Choroid plexus epithelial cell (primary cell): Measurements from ENCODE around the gene NTNG1.

Experiments
- DNase-seq: peaks from one replicate; pipeline ENCODE4 v3.0.0-alpha.2; 2010; ENCODE audit warnings: low read depth
- H3K4me3 ChIP-seq: 2 replicates; pipeline ENCODE4 v1.5.1; 2011; ENCODE audit warnings: low read depth, mild to moderate bottlenecking, control low read depth, low read length, moderate library complexity
- CTCF ChIP-seq: conservative IDR thresholded peaks from 2 replicates; pipeline ENCODE4 v1.5.1; 2011; ENCODE audit warnings: low read depth, mild to moderate bottlenecking, control low read depth, inconsistent platforms, low read length, moderate library complexity

NTNG1 gene

GRCh38 chr1:107344836-107345235, 204.0 kb downstream of the NTNG1 start:
- no peak for TF ChIP-seq CTCF
- DNase-seq, result no peak

DNA sequence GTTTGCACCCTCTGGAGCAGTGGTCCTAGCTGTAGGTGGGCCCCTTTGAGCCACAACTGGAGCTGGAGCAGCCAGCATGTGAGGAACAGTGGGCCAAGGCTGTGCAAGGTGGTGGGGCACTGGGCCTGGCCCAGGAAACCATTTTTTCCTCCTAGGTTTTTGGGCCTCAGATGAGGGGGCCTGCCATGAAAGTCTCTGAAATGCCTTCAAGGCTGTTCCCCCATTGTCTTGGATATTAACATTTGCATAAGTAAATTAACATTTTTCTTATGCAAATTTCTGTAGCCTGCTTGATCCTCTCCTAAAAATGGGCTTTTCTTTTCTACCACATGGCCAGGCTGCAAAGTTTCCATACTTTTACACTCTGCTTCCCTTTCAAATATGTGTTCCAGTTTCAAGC, 212.0 kb downstream of the NTNG1 start:
- no peak for DNase-seq
- H3K4me3 ChIP-seq, result no peak overlapping the region
- no peak for TF ChIP-seq CTCF

More at GRCh38 chr1:107344836-107345235, 204.0 kb downstream of the NTNG1 start:
- H3K4me3 ChIP-seq, result no peak overlapping the region

DNA sequence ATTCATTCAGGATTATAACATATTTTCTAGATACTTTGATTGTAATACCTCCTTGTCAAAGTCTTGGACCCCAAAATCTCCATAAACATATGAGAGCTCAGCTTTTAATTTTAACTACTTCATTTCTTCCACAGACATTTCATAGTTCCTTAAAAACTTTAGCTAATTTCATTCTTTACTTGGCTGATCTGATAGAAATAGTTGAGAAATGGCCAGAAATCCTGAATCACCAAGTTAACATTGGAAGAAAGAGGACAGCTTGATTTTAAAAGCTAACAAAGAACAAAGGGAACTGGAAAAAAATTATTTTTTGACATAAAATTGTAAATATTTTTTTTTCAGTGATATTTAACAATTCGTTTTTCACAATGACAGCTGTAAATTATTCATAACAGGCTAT, 216.5 kb downstream of the NTNG1 start:
- no peak for TF ChIP-seq CTCF
- no peak overlapping the region for H3K4me3 ChIP-seq
- no peak for DNase-seq

DNA sequence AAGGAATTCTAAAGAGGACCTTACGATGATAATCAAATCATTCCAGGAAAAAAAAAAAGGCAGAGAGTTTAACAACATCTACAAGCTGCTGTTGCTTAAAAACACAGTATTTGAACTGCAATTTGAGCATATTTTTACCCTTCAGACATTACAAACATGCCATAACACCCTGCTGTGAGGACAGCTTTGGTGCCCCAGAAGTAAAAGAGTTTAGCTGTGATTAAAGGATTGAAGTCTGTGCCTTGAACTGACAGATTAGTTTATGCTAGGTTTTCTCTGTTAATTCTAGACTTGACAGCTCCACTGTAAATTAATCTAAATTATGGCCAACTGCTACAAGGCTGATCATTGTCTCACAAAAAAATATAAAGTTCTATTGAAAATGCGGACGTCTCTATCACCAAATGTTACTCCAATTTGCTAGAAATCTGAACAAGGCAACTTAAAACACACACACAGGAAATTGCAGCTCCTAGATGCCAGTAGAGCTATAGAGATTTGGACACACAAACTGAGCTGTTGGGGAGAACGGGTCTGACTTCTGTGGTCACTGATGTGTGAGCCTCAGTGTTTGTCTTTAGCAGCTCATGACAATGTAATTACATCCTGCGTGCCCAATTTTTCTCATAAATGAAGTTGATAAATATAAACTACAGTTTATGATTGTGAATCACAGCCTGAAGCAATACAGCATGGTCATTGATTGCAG, 217.9 kb downstream of the NTNG1 start:
- no peak for TF ChIP-seq CTCF
- no peak for DNase-seq
- no peak overlapping the region for H3K4me3 ChIP-seq

DNA sequence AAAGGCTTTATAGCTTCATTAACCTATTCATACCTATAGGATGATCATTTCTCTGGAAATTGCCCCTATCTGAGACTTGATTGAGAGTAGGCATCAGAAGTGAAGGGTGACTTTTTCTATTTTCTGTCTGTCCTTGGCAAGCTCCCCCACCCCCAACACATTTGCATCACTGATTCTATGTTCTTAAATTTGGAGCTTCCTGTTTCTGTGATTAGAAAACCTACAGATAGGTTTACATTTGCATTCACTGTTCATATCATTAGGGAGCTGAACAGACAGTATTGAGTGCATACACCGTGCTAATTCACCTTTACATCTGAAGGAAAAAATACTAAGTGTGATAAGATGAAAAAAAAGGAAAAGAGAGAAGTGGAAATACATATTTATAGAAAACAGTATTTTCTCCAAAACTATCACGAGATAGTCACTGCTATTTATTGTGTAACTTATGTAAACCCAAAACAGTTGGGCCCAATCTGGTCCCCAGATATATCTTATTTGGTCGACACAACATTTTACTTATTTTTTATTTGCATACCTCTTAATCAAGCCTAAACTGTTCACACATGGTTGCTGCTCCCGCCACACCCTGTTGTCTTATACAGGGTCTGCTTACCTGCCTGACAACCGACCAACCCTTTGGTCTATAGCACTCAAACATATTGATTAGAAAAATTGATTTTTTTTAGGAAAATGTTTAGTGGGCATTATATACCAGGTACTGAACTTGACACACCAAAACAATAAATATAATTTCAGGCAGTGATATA, 218.8 kb downstream of the NTNG1 start:
- TF ChIP-seq CTCF, result no peak
- no peak overlapping the region for H3K4me3 ChIP-seq

GRCh38 chr1:107362468-107363140, 221.8 kb downstream of the NTNG1 start:
- no peak for TF ChIP-seq CTCF
- no peak for DNase-seq
- no peak overlapping the region for H3K4me3 ChIP-seq

More for the DNA sequence above, 218.8 kb downstream of the NTNG1 start:
- DNase-seq, result no peak
